T-helper 1 cell treated with Interleukin-12 subunit alpha and Interleukin-12 subunit beta and Interleukin-4 antibody, amounts not matched to agents 30 ng/mL and 1 ng/mL, for 36 hours (primary cell): Measurements from ENCODE around the gene HINT1. TPM values are rescaled to one million over a fixed set of nuclear protein-coding genes. Genes with fewer than 3 reads are reported as not detected.
"Not testable (repeated sequence)": the region's sequence is repeated elsewhere in the genome, so short reads cannot be mapped to it uniquely, and the experiment has no call there.

Source experiments
- intact Hi-C: fragments of 100-400 bp; cut with micrococcal nuclease; formaldehyde crosslinking; loops from one replicate; pipeline ENCODE4 v1.15.1; 2024
- total RNA-seq: library from RNA; stranded (reverse); gene quantifications from 2 replicates; pipeline ENCODE4 v1.2.3, GENCODE V29; 2022

Gene HINT1
- total RNA-seq, 1 donor from 2014 or later = 322 TPM

DNA sequence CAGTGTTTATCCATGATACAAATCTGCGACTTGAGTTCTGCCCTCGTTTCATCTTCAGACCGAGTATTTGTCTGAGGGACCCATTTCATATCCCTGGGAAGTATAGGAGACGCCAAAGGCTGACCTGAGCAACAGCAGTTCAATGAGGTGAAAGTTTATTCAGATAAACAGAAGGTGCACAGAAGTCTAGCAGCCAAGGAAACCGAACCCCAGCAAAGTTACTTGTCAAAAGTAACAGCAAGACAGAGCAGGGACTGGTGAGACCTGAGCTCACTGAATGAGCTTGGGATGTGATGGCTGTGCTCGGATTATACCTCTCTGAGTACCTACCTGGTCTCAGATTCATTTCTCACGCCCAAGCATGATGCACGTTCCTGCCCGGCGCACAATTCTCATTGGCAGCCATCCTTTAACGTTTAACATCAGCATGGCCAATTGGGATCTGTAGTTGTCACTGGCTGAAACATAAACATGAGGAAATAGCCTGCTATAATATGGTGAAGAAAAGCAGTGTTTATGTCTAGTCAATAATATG is 6.3 kb upstream of the HINT1 start:
- intact Hi-C loops = loop anchor here (2.0 to 5.0 kb wide), 2 partner anchors 185 to 361 kb away; no protein-coding TSS in a partner anchor

DNA sequence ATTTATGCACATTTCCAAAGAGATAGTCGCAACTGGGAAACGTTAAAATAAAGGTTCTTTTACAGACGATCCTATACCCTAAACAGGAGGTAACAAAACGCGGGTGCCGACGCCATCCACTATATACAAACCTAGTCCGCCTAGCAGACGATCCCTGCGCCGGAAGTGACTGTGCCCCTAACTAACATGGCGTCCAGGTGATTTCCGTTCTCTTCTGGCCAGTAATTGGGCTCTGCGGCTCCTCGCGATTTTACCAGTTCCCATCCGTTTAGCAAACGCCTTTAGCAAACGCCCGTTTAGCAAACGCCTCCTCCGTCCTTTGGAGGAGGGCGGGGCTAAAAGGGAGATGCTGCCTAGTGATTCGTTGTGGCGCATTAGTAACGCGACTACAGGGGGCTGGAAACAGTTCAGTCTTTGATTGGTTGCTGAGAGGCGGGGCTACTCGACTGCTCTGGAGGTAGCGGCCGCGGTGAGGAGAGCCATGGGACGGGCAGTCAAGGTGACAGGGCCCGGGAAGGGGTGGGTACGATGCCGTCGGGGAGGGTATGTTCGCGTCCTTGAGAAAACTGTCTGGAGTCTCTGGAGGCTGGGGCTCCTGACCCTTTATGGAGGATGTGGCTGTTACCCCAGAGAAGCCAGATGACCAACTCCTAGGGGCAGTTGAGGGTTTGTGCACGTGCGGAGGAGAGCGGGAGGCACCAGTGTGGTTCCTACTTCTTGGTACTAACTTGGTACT is 5.7 kb upstream of the HINT1 start, which contains the start of gene LYRM7:
Gene LYRM7, plus strand, starts transcription at position 405 of the 736 bp plus-strand sequence. Its CDS starts 77 bp downstream, at position 482.
- intact Hi-C loops = loop anchor here (1.0 to 5.0 kb wide), 14 partner anchors 39 to 627 kb away; partner anchors contain the start of genes FNIP1 and RAPGEF6

DNA sequence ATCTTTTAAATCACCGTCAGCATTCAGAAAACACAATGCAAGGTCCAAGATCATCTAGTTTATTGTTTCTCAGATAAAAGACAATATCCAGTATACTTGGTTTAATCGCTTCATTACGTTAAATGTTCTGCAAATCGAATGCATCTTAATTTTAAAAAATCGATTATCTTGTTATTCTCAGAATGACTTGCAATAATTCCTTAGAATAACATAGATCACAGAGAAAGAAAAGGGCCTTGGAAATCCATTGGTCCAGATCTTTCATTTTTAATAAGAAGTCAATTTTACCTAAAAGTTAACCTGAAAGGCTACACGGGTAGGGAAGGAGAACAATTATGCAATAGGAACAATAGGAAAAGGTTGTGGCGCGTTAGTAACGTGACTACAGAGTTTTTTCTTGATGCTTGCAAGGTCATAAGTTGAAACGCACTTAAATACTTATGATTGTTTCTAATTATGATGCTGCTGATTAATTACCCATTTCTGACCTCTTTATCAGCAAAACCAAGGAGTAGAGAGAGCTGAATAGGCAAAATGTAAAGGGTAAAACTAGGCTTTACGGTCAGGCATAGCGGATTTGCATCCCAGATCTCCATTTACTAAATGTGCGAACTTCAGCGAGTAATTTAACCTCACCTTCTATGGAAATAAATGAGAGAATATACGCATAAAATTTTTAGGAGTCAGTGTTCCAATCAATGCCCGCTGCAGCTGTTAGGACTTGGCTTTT is 4.9 kb upstream of the HINT1 start:
- intact Hi-C loops = loop anchor here (1.0 to 5.0 kb wide), 14 partner anchors 39 to 627 kb away; partner anchors contain the start of genes FNIP1 and RAPGEF6

DNA sequence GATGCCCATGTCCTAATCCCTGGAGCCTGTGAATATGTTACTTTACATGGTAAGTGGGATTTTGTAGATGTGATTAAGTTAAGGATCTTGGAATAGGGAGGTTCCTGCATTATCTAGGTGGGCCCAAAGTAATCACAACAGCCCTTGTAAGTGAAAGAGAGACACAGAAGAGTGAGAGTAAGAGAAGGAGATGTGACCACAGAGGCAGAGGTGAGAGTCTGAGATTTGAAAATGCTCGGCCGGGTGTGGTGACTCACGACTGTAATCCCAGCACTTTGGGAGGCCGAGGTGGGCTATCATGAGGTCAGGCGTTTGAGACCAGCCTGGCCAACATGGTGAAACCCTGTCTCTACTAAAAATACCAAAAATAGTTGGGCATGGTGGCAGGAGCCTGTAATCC is 2.6 kb upstream of the HINT1 start:
- intact Hi-C loops = no loop called here

DNA sequence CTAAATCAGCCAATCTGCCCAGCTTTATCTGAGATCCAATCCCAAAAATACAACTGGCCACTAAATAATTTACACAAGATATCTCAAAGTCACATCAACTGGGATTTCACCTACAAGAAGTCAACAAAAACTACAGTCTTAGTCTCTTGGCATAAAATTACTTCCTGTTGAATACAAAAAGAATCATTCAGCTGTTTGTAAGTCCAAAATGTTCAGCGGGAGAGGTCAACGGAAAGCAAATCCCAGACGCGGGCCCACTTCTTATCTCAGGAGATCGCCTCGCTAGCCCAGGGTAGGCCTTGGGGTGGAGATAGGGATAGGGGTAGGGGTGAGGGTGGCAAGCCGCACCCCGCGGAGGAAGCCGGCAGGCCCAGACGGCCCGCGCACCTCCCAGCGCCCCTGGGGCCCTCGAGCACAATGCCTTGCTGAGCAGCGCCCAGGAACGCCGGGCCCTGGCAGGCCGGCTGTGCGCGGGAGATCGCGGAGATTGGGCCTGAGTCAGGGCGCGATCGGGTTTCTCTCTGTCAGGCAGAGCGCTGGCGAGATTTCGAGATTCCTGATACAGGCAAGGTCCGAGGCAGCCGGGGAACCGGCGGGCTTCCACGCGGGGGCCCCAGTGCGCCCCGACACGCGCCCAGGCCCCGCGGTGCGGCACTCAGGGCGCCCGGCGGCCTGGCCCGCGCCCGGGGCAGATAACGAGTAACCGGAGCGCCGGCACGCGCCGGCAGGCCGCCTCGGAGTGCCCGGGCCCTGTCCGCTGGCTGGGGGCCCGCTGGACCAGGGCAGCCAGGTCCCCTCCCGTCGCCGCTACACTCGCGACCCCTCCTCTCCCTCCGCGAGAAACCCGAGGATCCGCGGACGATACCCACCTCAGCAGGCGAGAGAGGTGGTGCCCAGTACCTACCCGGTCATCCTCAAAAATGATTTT is 601 bp downstream of the HINT1 start:
- intact Hi-C loops = loop anchor here (1.0 kb wide), 10 partner anchors 45 to 471 kb away; partner anchors contain the start of genes CDC42SE2 and RAPGEF6

DNA sequence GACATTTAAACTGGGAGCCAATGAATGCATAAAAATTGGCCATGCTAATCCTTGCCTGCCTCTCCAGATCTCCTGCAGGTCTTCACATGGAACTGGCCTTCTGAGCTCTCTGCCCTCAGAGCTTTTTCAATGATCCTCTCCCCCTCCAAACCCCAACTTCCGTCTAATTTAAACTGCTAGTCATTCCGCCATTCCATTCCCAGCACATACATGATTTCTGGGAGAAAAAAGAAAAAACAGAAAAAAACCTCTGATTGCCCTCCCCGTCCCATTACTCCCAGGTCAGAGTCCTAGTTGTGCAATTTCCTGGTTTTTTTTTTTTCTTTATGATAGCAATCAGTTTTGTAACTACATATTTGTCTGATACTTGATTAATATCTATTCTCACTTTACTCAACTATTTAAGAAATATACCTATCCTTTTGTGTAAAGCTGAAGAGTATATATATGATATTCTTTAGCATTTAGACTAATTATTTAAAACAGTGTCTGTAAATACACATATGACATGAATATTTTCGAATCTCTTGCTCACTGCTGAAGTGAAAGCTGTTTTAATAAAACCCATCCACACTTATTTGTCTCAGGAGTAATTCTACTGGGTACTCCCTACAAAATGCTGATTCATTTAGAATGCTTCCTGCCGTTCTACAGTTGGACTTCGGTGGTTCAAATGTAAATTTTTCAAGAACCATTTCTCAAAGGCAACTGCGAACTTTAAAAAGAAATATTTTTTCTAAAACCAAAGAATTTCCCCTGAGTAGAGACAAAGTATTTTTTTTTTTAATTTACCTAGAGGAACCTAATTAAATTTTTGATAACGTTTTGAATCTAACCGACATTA is 1.6 kb downstream of the HINT1 start:
- intact Hi-C loops = loop anchor here (1.0 kb wide), 4 partner anchors 89 to 254 kb away; partner anchors contain the start of gene CDC42SE2

DNA sequence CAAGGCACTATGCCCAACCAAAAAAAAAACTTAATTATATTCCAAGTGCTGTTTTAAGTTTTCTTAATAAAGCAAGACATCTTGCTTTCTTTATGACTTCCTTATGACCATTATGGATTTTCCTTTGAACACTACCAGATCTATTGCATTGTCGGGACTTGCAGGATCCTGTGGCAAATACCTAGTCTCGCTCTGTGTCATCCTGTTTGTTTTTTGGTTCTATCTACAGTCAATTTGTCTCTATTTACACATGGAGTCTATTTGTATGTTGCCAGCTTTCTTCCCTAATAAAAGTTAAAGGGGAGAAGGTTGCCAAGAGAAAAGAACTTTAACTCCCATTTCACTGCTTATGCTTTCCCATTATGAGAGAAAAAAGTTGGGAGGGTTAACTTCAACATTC is 4.9 kb downstream of the HINT1 start:
- intact Hi-C loops = no loop called here

DNA sequence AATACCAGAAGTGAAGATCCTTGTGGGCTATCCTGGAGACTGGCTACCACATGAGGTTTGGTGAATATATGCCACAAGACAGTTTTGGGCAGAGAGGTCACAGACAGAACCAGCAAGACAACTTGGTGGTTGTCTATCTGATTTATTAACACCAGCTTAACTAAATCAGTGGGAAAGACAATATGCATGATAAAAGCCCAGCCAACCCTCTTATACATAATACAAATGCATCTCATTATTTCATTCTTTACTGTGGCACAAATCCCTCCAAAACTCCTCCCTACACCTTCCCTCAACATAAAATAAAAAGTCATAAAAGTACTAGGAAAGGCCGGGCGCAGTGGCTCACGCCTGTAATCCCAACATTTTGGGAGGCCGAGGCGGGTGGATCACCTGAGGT is 8.1 kb downstream of the HINT1 start:
- intact Hi-C loops = no loop called here

DNA sequence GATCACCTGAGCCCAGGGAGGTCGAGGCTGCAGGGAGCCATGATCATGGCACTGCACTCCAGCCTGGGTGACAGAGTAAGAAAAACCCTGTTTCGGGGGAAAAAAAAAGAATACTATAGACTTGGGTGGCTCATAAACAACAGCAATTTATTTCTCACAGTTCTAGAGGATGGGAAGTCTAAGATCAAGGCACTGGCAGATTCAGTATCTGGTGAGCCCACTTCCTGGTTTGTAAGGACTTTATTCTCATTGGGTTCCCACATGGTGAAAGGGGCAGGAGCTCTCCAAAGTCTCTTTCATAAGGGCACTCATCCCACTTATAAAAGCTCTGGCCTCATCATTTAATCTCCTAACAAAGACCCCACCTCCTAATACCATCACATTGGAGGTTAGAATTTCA is 8.7 kb downstream of the HINT1 start:
- intact Hi-C loops = no loop called here

DNA sequence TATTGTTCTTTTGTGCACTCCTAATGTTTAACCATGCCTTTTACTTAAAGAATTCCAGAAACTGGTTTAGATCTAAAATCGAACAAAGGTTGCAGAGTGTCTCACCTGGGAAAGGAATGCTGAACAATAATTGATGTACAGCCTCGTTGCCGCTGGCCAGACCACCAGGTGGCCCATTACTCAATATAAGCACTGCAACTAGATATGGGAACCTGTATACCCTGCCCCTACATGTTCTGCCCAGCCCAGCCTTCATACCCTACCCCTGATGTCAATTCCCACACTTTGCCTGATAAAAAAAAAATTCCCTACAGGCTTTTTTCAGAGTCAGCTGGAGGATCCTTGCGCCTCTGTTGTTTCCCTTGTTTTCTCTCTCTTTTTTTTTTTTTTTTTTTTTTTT is 13.8 kb downstream of the HINT1 start:
- intact Hi-C loops = no loop called here

DNA sequence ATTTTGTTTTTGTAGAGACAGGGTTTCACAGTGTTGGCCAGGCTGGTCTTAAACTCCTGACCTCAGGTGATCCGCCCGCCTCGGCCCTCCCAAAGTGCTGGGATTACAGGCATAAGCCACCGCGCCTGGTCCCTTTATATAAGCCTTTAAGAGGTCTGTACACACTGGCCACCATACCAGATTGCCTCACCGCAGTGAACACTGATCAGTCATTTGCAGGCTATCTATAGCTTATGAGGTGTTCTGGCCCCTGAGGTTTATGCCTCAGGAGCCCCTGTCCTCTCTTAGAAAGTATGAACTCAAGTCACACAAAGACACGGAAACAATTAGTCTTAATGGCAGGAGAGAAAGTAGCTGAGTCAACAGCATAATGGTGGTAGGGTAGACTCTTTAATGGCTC is 14.6 kb downstream of the HINT1 start:
- intact Hi-C loops = no loop called here

DNA sequence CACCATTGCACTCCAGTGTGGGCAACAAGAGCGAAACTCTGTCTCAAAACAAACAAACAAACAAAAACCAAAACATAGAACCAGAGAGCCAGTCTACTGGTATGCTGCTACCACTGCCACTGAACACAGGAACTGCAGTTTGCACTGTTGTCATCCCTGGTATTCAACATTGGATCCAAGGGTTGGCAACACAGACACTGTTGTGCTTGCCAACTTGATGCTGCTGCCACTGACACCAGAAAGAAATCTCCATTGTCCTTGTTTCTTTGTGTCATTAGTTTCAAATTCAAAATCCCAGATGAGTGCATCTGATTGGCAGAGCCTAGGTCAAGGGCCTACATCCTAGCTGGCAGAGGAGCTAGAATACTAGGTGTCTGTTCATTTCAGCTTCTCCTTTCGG is 16.2 kb downstream of the HINT1 start:
- intact Hi-C loops = no loop called here

DNA sequence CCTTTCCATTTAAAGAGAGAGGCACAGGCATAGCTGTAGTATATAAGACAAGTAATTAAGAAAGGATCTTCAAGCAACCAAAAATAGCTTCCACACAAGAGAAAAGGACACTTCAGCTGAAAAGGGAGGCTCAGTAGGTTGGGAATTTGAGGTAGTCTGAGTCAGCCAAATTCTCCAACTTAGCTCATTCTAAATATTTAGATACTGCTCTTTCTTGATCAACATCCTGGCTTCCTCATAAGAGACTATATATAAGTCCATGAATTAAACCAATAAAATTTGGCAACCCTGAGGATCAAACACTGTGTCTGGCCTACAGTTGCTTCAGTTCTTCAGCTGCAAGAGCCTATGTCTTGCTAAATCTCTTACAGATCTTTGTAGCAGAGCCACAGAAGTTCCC is 17.8 kb downstream of the HINT1 start:
- intact Hi-C loops = no loop called here

DNA sequence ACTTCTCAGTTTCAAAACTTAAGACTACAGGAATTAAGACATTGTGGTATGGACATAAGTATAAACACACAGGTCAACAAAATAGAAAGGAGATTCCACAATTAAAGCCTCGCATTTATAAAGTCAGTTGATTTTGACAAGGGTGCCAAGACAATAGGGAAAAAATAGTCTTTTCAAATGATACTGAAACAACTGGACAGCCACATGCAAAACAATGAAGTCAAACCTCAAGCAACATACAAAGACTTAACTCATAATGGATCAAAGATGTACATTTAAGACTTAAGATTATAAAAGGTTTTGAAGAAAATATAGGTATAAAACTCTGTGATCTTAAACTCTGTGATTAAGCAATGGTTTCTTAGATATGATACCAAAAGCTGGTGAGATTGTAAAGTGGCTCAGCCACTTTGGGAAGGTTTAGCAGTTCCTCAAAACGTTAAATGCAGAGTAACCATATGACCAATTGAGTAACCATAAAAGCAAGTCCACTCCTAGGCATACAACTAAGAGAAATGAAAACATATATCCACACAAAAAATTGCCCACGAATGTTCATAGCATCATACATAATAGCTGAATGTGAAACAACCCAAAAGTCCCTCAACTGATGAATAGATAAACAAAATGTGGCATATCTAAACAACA is 22.0 kb downstream of the HINT1 start:
- intact Hi-C loops = no loop called here

DNA sequence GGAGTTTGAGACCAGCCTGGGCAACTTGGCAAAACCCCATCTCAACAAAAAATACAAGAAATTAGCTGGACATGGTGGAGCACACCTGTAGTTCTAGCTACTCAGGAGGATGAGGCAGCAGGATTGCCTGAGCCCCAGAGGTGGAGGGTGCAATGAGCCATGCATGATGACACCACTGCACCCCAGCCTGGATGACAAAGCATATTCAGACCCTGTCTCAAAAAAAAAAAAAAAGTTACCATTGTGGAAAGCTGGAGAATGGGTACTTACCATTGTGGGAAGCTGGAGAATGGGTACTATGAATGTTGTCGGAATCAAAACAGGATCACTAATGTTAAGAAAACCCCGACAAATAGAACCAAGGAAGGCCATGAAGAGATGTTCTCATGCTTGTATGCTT is 25.7 kb downstream of the HINT1 start:
- intact Hi-C loops = no loop called here

DNA sequence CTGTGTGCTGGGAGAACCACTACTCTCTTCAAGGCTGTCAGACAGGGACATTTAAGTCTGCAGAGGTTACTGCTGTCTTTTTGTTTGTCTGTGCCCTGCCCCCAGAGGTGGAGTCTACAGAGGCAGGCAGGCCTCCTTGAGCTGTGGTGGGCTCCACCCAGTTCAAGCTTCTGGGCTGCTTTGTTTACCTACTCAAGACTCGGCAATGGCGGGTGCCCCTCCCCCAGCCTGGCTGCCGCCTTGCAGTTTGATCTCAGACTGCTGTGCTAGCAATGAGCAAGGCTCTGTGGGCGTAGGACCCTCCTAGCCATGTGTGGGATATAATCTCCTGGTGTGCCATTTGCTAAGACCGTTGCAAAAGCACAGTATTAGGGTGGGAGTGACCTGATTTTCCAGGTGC is 26.6 kb downstream of the HINT1 start:
- intact Hi-C loops = not testable (repeated sequence)

DNA sequence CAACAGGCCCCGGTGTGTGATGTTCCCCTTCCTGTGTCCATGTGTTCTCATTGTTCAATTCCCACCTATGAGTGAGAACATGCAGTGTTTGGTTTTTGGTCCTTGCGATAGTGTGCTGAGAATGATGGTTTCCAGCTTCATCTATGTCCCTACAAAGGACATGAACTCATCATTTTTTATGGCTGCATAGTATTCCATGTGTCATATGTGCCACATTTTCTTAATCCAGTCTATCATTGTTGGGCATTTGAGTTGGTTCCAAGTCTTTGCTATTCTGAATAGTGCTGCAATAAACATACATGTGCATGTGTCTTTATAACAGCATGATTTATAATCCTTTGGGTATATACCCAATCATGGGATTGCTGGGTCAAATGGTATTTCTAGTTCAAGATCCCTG is 32.0 kb downstream of the HINT1 start:
- intact Hi-C loops = not testable (repeated sequence)

DNA sequence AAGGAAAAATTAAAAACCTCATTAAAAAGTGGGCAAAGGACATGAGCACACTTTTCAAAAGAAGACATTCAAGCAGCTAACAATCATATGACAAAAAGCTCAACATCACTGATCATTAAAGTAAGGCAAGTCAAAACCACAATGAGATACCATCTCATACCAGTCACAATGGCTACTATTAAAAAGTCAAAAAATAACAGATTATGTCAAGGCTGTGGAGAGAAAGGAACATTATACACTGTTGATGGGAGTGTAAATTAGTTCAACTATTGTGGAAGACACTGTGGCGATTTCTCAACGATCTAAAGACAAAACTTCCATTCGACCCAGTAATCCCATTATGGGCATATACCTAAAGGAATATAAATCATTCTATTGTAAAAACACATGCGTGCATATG is 35.8 kb downstream of the HINT1 start:
- intact Hi-C loops = no loop called here

DNA sequence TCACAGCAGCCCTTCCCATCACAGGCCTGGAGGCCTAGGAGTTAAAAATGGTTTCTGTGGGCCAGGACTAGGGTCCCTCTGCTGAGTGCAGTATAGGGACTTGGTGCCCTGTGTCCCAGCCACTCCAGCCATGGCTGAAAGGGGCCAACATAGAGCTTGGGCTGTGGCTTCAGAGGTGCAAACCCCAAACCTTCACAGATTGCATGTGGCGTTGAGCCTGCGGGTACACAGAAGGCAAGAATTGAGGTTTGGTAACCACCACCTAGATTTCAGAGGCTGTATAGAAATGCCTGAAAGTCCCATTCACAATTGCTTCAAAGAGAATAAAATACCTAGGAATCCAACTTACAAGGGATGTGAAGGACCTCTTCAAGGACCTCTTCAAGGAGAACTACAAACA is 37.8 kb downstream of the HINT1 start:
- intact Hi-C loops = not testable (repeated sequence)
